Sigmoid colon (tissue), 4 donors: ENCODE results near the gene MEGF8.

Source experiments
- CTCF ChIP-seq, 4 experiments: fragments of 450-650 bp in 3 of 4; fragments of 200-600 bp in 1 of 4; IDR thresholded peaks; one replicate each; pipeline ENCODE4 v1.5.1; 2016 to 2019; ENCODE audit warnings: antibody characterized with exemption in 4 of 4, mild to moderate bottlenecking in 3 of 4, moderate library complexity in 2 of 4
- EP300 ChIP-seq, 4 donors: sonication (generic); formaldehyde crosslinking; IDR thresholded peaks; one replicate each; pipeline ENCODE4 v1.6.1; 2017; ENCODE audit warnings: antibody characterized with exemption in 4 of 4
- POLR2A ChIP-seq, 2 donors: fragments of 450-650 bp; IDR thresholded peaks; one replicate each; pipeline ENCODE4 v1.6.1; 2016; ENCODE audit warnings: antibody characterized with exemption in 2 of 2, mild to moderate bottlenecking in 2 of 2, moderate library complexity in 2 of 2
- POLR2AphosphoS5 ChIP-seq, 4 donors: sonication (generic); formaldehyde crosslinking; IDR thresholded peaks; one replicate each; pipeline ENCODE4 v1.6.1; 2017; ENCODE audit warnings: antibody characterized with exemption in 4 of 4

GRCh38 chr19:42386974-42387707, 61.7 kb downstream of the MEGF8 start:
- TF ChIP-seq CTCF (IDR thresholded peaks at IDR 0.05) (peak in 3 of 4 experiments; percentile 24 to 35 (median 29)), POLR2A (IDR thresholded peaks at IDR 0.05) (no peak), POLR2AphosphoS5 (IDR thresholded peaks at IDR 0.05) (no peak), EP300 (IDR thresholded peaks at IDR 0.05) (no peak)
